ENCODE data around the gene HDAC11. TPM values are rescaled to one million over a fixed set of nuclear protein-coding genes. Genes with fewer than 3 reads are reported as not detected.

The HDAC11 gene
- polyA plus RNA-seq, 3 donors, result 2.9 to 3.9 (median 3.5) TPM

DNA sequence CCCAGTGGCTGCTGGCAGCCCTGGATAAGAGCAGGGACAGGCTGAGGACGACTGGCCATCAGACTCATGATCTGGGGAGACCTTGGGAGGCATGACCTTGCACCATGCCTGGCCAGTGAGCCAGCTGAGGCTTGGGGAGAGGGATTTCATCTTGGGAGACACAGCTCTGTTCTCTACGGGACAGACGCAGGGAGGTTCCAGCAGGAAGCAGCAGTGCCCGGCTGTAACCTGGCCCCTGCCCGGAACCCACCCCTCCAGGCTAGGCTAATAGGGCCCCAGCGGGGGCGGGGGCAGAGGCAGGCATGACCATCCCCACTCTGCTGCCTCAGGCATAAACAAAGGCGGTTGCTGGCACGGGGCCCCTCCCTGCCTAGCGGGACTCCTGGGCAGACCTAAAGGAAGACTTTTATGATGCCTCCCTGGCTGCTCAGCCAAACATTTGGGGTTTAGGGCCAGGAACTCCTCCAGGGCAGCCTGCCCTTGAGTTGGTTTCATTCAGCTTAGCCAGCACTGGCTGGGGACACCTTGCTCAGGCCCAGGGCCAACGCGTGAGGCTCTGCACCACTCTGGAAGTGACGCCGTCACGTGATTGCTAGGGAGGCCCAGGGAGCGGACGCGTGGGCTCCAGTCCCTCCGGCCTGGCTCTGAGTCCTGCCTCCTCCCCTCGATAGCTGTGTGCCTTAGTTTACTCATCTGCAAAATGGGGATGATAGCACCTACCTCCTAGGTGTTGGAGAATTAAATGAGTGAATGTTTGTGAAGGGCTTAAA, 27.6 kb downstream of the HDAC11 start:
- no peaks in the 10 kb centered on the region for H3K79me2 ChIP-seq (ENCODE audit: insufficient read depth, low read length)
- no peaks in the 10 kb centered on the region for H3K4me1 ChIP-seq (ENCODE audit: control insufficient read depth in 1 of 2, insufficient read depth in 2 of 2, low read length in 2 of 2)
- no peaks in the 10 kb centered on the region for H4K20me1 ChIP-seq (ENCODE audit: insufficient read depth, low read length)
- H3K27me3 ChIP-seq (ENCODE audit: control insufficient read depth in 2 of 2, insufficient read depth in 2 of 2, low read length in 2 of 2), result no peaks in the 10 kb centered on the region
- no peak for DNase-seq
- H3K27me3 Mint-ChIP-seq (ENCODE audit: low read depth in 3 of 3), result peaks cover 1 to 5% (median 2%) of the 10 kb centered on the region in 3 donors
- no peak overlapping the region for H2AFZ ChIP-seq (ENCODE audit: insufficient read depth, low read depth, low read length, poor library complexity, severe bottlenecking)
- no peak overlapping the region for H3K4me3 ChIP-seq (replicated peaks in 1 of 3; ENCODE audit: low read depth in 2 of 3, low read length in 3 of 3)
- H3K4me1 Mint-ChIP-seq, result no peaks in the 10 kb centered on the region
- no peak overlapping the region for H3K4me3 Mint-ChIP-seq
- H3K4me2 ChIP-seq (replicated peaks; ENCODE audit: extremely low read depth, low read length, poor library complexity, severe bottlenecking), result no peak overlapping the region
- no peak overlapping the region for H3K27ac Mint-ChIP-seq
- intact Hi-C loops (cut with micrococcal nuclease), result no loop called here
- 55% methylated on average over 19 of the region's 20 CpGs for WGBS (ENCODE audit: insufficient coverage)
- H3K36me3 Mint-ChIP-seq, result peaks cover 0 to 2% of the 10 kb centered on the region in 2 donors
- no peak overlapping the region for H3K9ac ChIP-seq (ENCODE audit: insufficient read depth, low read length, poor library complexity, severe bottlenecking)
- TF ChIP-seq, protein P1, sequence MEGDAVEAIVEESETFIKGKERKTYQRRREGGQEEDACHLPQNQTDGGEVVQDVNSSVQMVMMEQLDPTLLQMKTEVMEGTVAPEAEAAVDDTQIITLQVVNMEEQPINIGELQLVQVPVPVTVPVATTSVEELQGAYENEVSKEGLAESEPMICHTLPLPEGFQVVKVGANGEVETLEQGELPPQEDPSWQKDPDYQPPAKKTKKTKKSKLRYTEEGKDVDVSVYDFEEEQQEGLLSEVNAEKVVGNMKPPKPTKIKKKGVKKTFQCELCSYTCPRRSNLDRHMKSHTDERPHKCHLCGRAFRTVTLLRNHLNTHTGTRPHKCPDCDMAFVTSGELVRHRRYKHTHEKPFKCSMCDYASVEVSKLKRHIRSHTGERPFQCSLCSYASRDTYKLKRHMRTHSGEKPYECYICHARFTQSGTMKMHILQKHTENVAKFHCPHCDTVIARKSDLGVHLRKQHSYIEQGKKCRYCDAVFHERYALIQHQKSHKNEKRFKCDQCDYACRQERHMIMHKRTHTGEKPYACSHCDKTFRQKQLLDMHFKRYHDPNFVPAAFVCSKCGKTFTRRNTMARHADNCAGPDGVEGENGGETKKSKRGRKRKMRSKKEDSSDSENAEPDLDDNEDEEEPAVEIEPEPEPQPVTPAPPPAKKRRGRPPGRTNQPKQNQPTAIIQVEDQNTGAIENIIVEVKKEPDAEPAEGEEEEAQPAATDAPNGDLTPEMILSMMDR (IDR thresholded peaks at IDR 0.05), result no peak
- H3K9me3 ChIP-seq (replicated peaks in 1 of 2; ENCODE audit: control insufficient read depth in 1 of 2, insufficient read depth in 1 of 2, low read length in 2 of 2), result no peaks in the 10 kb centered on the region
- H3K36me3 ChIP-seq (replicated peaks in 1 of 2; ENCODE audit: control insufficient read depth in 1 of 2, insufficient read depth in 2 of 2, low read length in 2 of 2), result no peaks in the 10 kb centered on the region
- H3K9me3 Mint-ChIP-seq, result peaks cover 0 to 2% (median 0%) of the 10 kb centered on the region in 7 donors
- H3K27ac ChIP-seq (ENCODE audit: low read depth in 1 of 2, low read length in 2 of 2), result no peak overlapping the region

DNA sequence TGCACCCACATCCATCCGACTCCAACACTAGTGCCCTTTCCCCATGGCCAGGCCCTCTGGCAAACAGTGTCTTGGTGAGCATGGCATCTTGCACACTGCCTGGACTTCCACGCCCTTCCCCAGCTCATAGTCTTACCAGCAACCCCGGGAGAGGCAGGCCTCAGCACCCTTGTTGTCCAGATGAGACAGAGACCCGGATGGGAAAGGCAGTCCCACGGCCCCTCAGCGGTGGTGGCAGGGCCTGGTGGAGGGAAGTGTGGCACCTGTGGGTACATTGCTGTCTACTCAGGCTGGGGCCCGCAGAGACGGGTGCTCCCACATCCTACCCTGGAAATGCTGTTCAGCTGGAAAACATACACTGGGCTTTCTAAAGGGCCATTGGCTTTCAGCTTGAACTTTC, 28.4 kb downstream of the HDAC11 start:
- DNase-seq, result no peak
- no peak overlapping the region for H3K27ac ChIP-seq (ENCODE audit: low read depth in 1 of 2, low read length in 2 of 2)
- no peak overlapping the region for H3K4me3 ChIP-seq (replicated peaks in 1 of 3; ENCODE audit: low read depth in 2 of 3, low read length in 3 of 3)
- H3K27ac Mint-ChIP-seq, result no peak overlapping the region
- TF ChIP-seq, protein P1 (IDR thresholded peaks at IDR 0.05), result no peak
- peaks cover 0 to 2% of the 10 kb centered on the region in 2 donors for H3K36me3 Mint-ChIP-seq
- H4K20me1 ChIP-seq (ENCODE audit: insufficient read depth, low read length), result no peaks in the 10 kb centered on the region
- no peak overlapping the region for H3K4me2 ChIP-seq (replicated peaks; ENCODE audit: extremely low read depth, low read length, poor library complexity, severe bottlenecking)
- peaks cover 1 to 5% (median 2%) of the 10 kb centered on the region in 3 donors for H3K27me3 Mint-ChIP-seq (ENCODE audit: low read depth in 3 of 3)
- H3K27me3 ChIP-seq (ENCODE audit: control insufficient read depth in 2 of 2, insufficient read depth in 2 of 2, low read length in 2 of 2), result no peaks in the 10 kb centered on the region
- H3K9me3 Mint-ChIP-seq, result peaks cover 0 to 2% (median 0%) of the 10 kb centered on the region in 7 donors
- H3K9ac ChIP-seq (ENCODE audit: insufficient read depth, low read length, poor library complexity, severe bottlenecking), result no peak overlapping the region
- H2AFZ ChIP-seq (ENCODE audit: insufficient read depth, low read depth, low read length, poor library complexity, severe bottlenecking), result no peak overlapping the region
- H3K9me3 ChIP-seq (replicated peaks in 1 of 2; ENCODE audit: control insufficient read depth in 1 of 2, insufficient read depth in 1 of 2, low read length in 2 of 2), result no peaks in the 10 kb centered on the region
- no peak overlapping the region for H3K4me3 Mint-ChIP-seq
- no peaks in the 10 kb centered on the region for H3K4me1 ChIP-seq (ENCODE audit: control insufficient read depth in 1 of 2, insufficient read depth in 2 of 2, low read length in 2 of 2)
- intact Hi-C loops (cut with micrococcal nuclease), result no loop called here
- no peaks in the 10 kb centered on the region for H3K79me2 ChIP-seq (ENCODE audit: insufficient read depth, low read length)
- H3K36me3 ChIP-seq (replicated peaks in 1 of 2; ENCODE audit: control insufficient read depth in 1 of 2, insufficient read depth in 2 of 2, low read length in 2 of 2), result no peaks in the 10 kb centered on the region
- 94% methylated on average over 6 of the region's 8 CpGs for WGBS (ENCODE audit: insufficient coverage)
- no peaks in the 10 kb centered on the region for H3K4me1 Mint-ChIP-seq

All from CD14-positive monocyte (primary cell).